ENCODE results near the gene SERAC1. TPM values are rescaled to one million over a fixed set of nuclear protein-coding genes. Genes with fewer than 3 reads are reported as not detected.

The SERAC1 gene
- total RNA-seq, 4 donors from 2014 or later, result 4.7 to 9.6 (median 6.2) TPM

GRCh38 chr6:158207422-158207788 lies 39.3 kb upstream of the SERAC1 start:
- no peaks in the 10 kb centered on the region for H3K36me3 ChIP-seq
- H3K9me3 ChIP-seq, result no peaks in the 10 kb centered on the region
- no peak for TF ChIP-seq CTCF (IDR thresholded peaks at IDR 0.05)
- no peak for TF ChIP-seq EP300 (IDR thresholded peaks at IDR 0.05)
- TF ChIP-seq POLR2A (IDR thresholded peaks at IDR 0.05), result no peak
- no peaks in the 10 kb centered on the region for H3K4me1 ChIP-seq
- H3K27ac ChIP-seq, result no peak overlapping the region
- H3K4me3 ChIP-seq, result no peak overlapping the region
- no peak for DNase-seq (ENCODE audit: low spot score in 2 of 2)
- WGBS, 2 donors, result 50 to 59% methylated on average over 3 of the region's 3 CpGs
- peaks cover 0 to 26% of the 10 kb centered on the region in 2 donors for H3K27me3 ChIP-seq

DNA sequence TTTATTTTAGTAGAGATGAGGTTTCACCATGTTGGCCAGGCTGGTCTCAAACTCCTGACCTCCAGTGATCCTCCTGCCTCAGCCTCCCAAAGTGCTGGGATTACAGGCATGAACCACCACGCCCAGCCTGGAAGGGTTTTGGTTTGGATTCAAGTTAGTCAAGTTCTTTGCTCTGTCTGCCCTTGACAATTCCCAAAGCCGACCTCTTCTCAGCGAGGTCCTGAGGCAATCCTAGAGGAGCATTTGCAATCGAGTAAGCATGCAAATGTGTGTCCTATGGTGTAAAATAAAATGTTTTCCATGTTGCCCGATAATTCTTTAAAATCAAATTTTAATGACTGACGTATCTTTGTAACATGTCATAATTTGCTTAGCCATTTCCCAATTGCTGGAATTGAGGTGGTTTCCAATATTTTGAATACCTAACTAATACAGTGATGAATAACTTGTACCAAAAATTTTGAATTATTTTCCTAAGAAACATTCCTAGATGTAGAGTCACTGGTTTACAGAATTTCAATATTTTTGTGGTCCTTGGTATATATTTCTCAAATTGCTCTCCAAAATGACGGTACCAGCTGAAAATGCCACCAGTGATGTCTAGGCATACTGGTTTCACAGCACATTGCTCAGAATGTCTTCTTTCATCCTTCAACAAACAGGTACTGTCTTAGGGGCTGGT lies 38.8 kb upstream of the SERAC1 start:
- no peak overlapping the region for H3K27ac ChIP-seq
- no peak overlapping the region for H3K4me3 ChIP-seq
- no peaks in the 10 kb centered on the region for H3K9me3 ChIP-seq
- H3K36me3 ChIP-seq, result no peaks in the 10 kb centered on the region
- H3K4me1 ChIP-seq, result no peaks in the 10 kb centered on the region
- no peak for DNase-seq (ENCODE audit: low spot score in 2 of 2)
- H3K27me3 ChIP-seq, result peaks cover 0 to 26% of the 10 kb centered on the region in 2 donors
- 87 to 90% methylated on average over 7 of the region's 7 CpGs for WGBS, 2 donors
- no peak for TF ChIP-seq CTCF (IDR thresholded peaks at IDR 0.05)
- TF ChIP-seq POLR2A (IDR thresholded peaks at IDR 0.05), result no peak
- TF ChIP-seq EP300 (IDR thresholded peaks at IDR 0.05), result no peak

GRCh38 chr6:158205169-158205944 lies 37.3 kb upstream of the SERAC1 start:
- WGBS, 2 donors, result 62 to 68% methylated on average over 13 of the region's 13 CpGs

DNA sequence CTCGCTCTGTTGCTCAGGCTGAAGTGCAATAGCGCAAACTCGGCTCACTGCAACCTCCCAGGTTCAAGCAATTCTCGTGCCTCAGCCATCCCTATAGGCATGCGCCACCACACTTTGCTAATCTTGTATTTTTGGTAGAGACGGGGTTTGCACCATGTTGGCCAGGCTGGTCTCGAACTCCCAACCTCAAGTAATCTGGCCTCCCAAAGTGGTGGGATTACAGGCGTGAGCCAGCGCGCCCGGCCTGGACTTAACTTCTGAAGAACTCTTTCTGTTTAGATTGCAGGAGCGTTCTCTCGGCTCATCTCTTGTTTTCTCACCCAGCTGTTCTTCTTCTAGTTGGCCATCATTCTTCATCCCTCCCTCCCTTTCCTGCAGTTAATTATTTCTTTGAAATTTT lies 30.4 kb upstream of the SERAC1 start:
- Histone ChIP-seq H3K9me3 (no peaks in the 10 kb centered on the region), H3K4me1 (no peaks in the 10 kb centered on the region), H3K4me3 (no peak overlapping the region), H3K27me3 (no peaks in the 10 kb centered on the region), H3K36me3 (peaks cover 0 to 18% (median 0%) of the 10 kb centered on the region in 3 donors), H3K27ac (no peak overlapping the region)
- TF ChIP-seq POLR2A (IDR thresholded peaks at IDR 0.05), result no peak
- no peak for TF ChIP-seq CTCF (IDR thresholded peaks at IDR 0.05)
- no peak for TF ChIP-seq EP300 (IDR thresholded peaks at IDR 0.05)
- WGBS, 2 donors, result 90 to 92% methylated on average over 13 of the region's 13 CpGs
- no peak for DNase-seq (ENCODE audit: low spot score in 2 of 2)

More at GRCh38 chr6:158205169-158205944, 37.3 kb upstream of the SERAC1 start:
- no peak overlapping the region for H3K4me3 ChIP-seq
- H3K9me3 ChIP-seq, result no peaks in the 10 kb centered on the region
- H3K36me3 ChIP-seq, result no peaks in the 10 kb centered on the region
- TF ChIP-seq EP300 (IDR thresholded peaks at IDR 0.05) (no peak), POLR2A (IDR thresholded peaks at IDR 0.05) (no peak), CTCF (IDR thresholded peaks at IDR 0.05) (no peak)
- H3K27ac ChIP-seq, result no peak overlapping the region
- peaks cover 0 to 26% of the 10 kb centered on the region in 2 donors for H3K27me3 ChIP-seq
- DNase-seq (ENCODE audit: low spot score in 2 of 2), result no peak
- H3K4me1 ChIP-seq, result no peaks in the 10 kb centered on the region

All from tibial nerve (tissue), 4 donors.